Mesothelial cell of epicardium (in vitro differentiated cells): ENCODE results near the gene DGUOK. TPM values are rescaled to one million over a fixed set of nuclear protein-coding genes. Genes with fewer than 3 reads are reported as not detected.

Source experiments
- DNase-seq, 2 experiments: peaks; one replicate each; pipeline ENCODE4 v3.0.0; 2021; ENCODE audit warnings: low spot score in 2 of 2; ENCODE audit not compliant: unreplicated experiment in 2 of 2
- H3K27ac Mint-ChIP-seq: 2 replicates; pipeline ENCODE4 v1.8.0; 2021; ENCODE audit warnings: mixed read lengths
- H3K27me3 Mint-ChIP-seq: 2 replicates; pipeline ENCODE4 v1.8.0; 2021; ENCODE audit warnings: low read depth, mixed read lengths
- H3K36me3 Mint-ChIP-seq: 2 replicates; pipeline ENCODE4 v1.8.0; 2021; ENCODE audit warnings: mixed read lengths
- H3K4me1 Mint-ChIP-seq: 2 replicates; pipeline ENCODE4 v1.8.0; 2021; ENCODE audit warnings: mixed read lengths
- H3K4me3 Mint-ChIP-seq: 2 replicates; pipeline ENCODE4 v1.8.0; 2021; ENCODE audit warnings: mild to moderate bottlenecking, moderate library complexity, mixed read lengths
- H3K9me3 Mint-ChIP-seq: 2 replicates; pipeline ENCODE4 v1.8.0; 2021; ENCODE audit warnings: mixed read lengths
- total RNA-seq: library from RNA; stranded (reverse); gene quantifications from 3 replicates; pipeline ENCODE4 v1.2.1, GENCODE V29; 2021
- TF ChIP-seq, protein P1 (sequence below): fragments of 200-600 bp; sonication (generic); IDR thresholded peaks from one replicate; pipeline ENCODE4 v1.5.0; 2021; ENCODE audit warnings: antibody characterized with exemption; ENCODE audit not compliant: unreplicated experiment

The DGUOK gene
- total RNA-seq, 1 donor from 2014 or later: 69.5 TPM

- H3K36me3 Mint-ChIP-seq: no peaks in the 10 kb centered on the region
- no peak for DNase-seq
- no peak overlapping the region for H3K4me3 Mint-ChIP-seq
- H3K27me3 Mint-ChIP-seq: peaks cover under 1% of the 10 kb centered on the region
- H3K9me3 Mint-ChIP-seq: no peaks in the 10 kb centered on the region
- peaks cover 3% of the 10 kb centered on the region for H3K4me1 Mint-ChIP-seq
- TF ChIP-seq, protein P1, sequence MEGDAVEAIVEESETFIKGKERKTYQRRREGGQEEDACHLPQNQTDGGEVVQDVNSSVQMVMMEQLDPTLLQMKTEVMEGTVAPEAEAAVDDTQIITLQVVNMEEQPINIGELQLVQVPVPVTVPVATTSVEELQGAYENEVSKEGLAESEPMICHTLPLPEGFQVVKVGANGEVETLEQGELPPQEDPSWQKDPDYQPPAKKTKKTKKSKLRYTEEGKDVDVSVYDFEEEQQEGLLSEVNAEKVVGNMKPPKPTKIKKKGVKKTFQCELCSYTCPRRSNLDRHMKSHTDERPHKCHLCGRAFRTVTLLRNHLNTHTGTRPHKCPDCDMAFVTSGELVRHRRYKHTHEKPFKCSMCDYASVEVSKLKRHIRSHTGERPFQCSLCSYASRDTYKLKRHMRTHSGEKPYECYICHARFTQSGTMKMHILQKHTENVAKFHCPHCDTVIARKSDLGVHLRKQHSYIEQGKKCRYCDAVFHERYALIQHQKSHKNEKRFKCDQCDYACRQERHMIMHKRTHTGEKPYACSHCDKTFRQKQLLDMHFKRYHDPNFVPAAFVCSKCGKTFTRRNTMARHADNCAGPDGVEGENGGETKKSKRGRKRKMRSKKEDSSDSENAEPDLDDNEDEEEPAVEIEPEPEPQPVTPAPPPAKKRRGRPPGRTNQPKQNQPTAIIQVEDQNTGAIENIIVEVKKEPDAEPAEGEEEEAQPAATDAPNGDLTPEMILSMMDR: no peak
- H3K27ac Mint-ChIP-seq: no peak overlapping the region
These were observed 38.3 kb upstream of the DGUOK start for GRCh38 chr2:73888388-73888787.

- TF ChIP-seq, protein P1: no peak
- H3K4me1 Mint-ChIP-seq: peaks cover 3% of the 10 kb centered on the region
- H3K4me3 Mint-ChIP-seq: no peak overlapping the region
- H3K27ac Mint-ChIP-seq: no peak overlapping the region
- no peaks in the 10 kb centered on the region for H3K9me3 Mint-ChIP-seq
- H3K27me3 Mint-ChIP-seq: no peaks in the 10 kb centered on the region
- no peak for DNase-seq
- H3K36me3 Mint-ChIP-seq: no peaks in the 10 kb centered on the region
These were observed 37.5 kb upstream of the DGUOK start for GRCh38 chr2:73889206-73889605.

DNA sequence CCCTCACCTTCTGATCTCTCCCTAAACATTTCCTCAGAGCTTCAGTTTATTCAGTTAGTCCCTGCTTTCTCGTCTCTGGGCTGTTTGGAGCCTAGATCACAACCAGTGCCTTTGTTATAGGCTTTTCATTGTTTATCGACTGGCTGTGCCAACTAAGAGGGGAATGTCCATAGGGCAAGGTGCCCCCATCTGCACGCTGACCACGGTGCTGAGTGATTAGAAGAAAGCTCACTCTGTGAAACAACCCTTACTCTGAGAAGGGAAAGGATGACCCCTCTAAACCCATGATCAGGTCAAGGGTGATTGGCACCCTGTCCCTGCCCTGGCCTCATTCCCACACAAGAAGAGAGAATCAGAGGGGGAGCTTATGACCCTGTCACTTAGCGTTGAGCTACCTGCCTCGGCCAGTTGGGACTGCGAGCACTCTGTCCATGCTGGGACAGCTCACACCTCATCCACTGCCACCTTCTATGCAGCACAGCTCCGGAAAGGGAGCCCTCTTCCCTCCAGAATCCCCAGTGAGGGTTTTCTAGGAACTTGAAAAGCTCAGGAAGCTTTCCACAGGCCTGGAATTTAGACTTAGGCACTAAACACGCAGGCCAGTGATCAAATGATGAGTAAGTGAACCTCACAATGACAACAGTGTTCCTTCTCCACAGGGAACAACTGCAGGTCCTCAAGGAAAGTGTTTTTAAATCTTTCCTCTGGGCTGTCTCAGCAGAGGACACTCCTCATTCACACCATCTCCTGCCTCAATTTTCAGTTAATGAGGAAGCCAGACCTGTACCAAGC lies 36.2 kb upstream of the DGUOK start:
- Mint-ChIP-seq H3K4me1 (peaks cover 3% of the 10 kb centered on the region), H3K27me3 (no peaks in the 10 kb centered on the region), H3K4me3 (no peak overlapping the region), H3K36me3 (no peaks in the 10 kb centered on the region), H3K9me3 (no peaks in the 10 kb centered on the region), H3K27ac (no peak overlapping the region)
- TF ChIP-seq, protein P1: no peak
- no peak for DNase-seq

DNA sequence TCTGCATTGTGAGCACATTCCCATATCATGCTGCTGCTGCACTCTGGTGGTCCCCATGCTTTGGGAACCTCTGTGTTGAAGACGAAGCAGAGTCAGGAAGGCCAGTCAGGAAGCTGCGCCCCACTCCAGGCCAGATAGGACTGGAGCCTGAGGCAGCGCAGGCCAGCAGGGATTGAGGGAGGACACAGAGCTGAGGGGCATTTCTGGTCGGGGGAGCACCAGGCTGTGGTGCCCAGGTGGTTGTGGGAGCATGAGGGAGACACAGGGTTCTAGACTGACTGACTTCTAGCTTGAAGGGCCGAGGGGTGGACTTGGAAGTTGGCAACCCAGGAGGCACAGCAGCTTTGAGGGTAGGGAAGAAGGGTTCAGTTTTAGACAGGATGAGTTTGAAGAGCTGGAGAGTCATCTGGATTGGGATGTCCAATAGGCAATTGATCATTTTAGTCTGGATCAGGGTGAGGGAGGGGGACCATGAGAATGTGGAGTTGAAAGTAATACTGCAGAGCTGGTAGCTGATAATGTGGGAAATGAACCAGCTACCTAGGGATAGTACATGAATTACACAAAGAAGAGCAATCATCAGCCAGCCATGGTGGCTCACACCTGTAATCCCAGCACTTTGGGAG lies 35.3 kb upstream of the DGUOK start:
- H3K4me1 Mint-ChIP-seq: peaks cover 3% of the 10 kb centered on the region
- no peak for DNase-seq
- TF ChIP-seq, protein P1: no peak

GRCh38 chr2:73892631-73893329 lies 33.9 kb upstream of the DGUOK start, which contains the start of gene ACTG2:
Gene ACTG2, plus strand, starts transcription at chr2:73893008. Its CDS starts 8,304 bp downstream, at chr2:73901312.
- no peaks in the 10 kb centered on the region for H3K36me3 Mint-ChIP-seq
- no peak within 1 kb of the TSS for H3K27ac Mint-ChIP-seq
- DNase-seq: no peak
- no peak within 1 kb of the TSS for H3K4me3 Mint-ChIP-seq
- peaks cover 3% of the 10 kb centered on the region for H3K4me1 Mint-ChIP-seq
- H3K9me3 Mint-ChIP-seq: no peaks in the 10 kb centered on the region
- H3K27me3 Mint-ChIP-seq: peaks cover 4% of the 10 kb centered on the region
- TF ChIP-seq, protein P1: no peak

More for the DNA sequence above, 35.3 kb upstream of the DGUOK start:
- no peak overlapping the region for H3K4me3 Mint-ChIP-seq
- no peaks in the 10 kb centered on the region for H3K36me3 Mint-ChIP-seq
- H3K9me3 Mint-ChIP-seq: no peaks in the 10 kb centered on the region
- H3K27ac Mint-ChIP-seq: no peak overlapping the region
- peaks cover 1% of the 10 kb centered on the region for H3K27me3 Mint-ChIP-seq
